GM19467 (cell line): ENCODE data around the gene C1QL4.
"Not testable (repeated sequence)": the region's sequence is repeated elsewhere in the genome, so short reads cannot be mapped to it uniquely, and the experiment has no call there.

Experiments used
- ATAC-seq: cut with Tn5 transposase; IDR thresholded peaks from one replicate; pipeline ENCODE4 v1.9.1; 2021; ENCODE audit warnings: mild to moderate bottlenecking, moderate library complexity; ENCODE audit not compliant: unreplicated experiment

Gene C1QL4

GRCh38 chr12:49334681-49335080 is 2.3 kb downstream of the C1QL4 start:
- ATAC-seq, result no peak

DNA sequence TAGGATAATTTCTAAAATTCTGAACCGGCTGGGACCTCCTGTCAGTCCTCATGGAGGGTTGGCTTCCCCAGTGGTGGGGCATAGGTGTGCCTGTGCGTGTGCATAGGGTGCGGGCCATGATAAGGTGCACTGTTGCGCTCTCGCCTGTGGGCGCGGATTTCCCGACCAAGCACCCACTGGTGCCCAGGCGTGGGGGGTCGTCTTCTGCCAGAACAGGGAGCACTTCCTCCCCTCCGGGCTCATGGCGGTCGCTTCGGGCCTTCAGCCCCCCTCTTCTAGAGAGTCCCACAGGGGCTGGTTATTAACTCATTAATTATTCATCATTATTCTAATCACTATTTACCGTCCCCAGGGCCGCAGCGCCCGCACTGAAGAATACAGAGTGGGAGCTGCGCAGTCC is 2.8 kb downstream of the C1QL4 start:
- no peak for ATAC-seq

GRCh38 chr12:49333778-49334177 is 3.2 kb downstream of the C1QL4 start:
- not testable (repeated sequence) for ATAC-seq

DNA sequence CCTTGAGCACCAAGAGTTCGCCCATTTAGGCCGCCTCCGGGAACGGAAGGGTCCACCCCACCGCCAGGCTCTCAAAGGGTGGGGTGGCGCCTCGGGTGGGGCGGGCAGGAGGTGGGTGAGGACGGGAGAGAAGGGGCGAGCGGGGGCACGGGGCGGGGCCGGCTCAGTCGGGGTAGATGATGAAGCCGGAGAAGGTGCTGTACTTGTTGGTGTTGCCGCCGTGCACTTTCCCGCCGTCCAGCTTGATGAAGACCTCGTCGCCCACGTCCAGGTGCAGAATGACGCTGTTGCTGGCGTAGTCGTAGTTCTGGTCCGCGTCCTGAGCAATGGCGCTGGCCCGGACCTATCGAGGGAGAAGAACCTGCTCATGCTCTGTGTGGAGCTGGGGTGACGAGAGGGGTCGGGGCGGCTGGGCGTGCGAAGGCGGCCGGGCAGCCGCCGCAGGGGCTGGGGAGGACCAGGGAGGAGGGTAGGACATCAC is 4.1 kb downstream of the C1QL4 start:
- no peak for ATAC-seq

GRCh38 chr12:49332441-49332861 is 4.5 kb downstream of the C1QL4 start:
- ATAC-seq, result no peak

GRCh38 chr12:49331380-49332222 is 5.4 kb downstream of the C1QL4 start:
- no peak for ATAC-seq

- no peak for ATAC-seq
These were observed 6.2 kb downstream of the C1QL4 start for GRCh38 chr12:49330631-49331379.

GRCh38 chr12:49330032-49330619 is 6.9 kb downstream of the C1QL4 start:
- no peak for ATAC-seq

- ATAC-seq, result no peak
These were observed 8.2 kb downstream of the C1QL4 start for GRCh38 chr12:49328816-49329215.

DNA sequence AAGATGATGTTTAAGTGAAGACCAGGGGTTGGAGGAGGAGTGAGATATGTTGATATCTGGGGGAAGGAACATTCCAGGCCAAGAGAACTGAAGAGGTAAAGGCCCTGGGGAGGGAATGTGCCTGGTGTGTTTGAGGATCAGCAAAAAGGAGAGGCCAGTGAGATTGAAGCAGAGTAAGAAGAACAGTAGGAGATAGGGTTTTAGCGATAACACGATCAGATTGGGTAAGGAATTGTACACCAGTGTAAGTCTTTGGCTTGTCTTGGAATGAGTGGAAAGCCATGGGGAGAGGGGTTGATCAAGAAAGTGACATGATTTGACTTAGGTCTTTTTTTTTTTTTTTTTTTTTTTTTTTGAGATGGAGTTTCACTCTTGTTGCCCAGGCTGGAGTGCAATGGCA is 9.1 kb downstream of the C1QL4 start:
- ATAC-seq, result no peak

GRCh38 chr12:49327368-49327767 is 9.6 kb downstream of the C1QL4 start:
- no peak for ATAC-seq

DNA sequence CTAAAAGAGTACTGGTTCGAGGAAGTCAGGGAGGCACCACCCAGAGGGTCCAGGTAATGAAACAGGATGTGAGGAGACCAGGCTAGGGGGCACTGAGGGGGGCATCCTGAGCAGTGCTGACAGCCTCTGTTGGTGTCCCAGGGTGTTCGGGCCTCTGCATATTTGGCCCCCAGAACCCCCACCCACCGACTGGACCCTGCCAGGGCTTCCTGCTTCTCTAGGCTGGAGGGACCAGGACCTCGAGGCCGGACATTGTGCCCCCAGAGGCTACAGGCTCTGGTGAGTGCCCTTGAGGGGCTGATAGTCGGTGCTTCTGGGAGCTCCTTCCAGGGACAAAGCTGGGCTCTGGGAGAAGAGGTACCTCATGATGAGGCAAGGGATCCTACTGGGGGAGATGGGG is 11.4 kb downstream of the C1QL4 start:
- no peak for ATAC-seq

GRCh38 chr12:49323524-49324097 is 13.4 kb downstream of the C1QL4 start:
- no peak for ATAC-seq

GRCh38 chr12:49322708-49323523 is 14.1 kb downstream of the C1QL4 start, which contains the start of gene TROAP:
TROAP (plus strand) TSS chr12:49323255; CDS start chr12:49323609, 354 bp downstream.
- peak; percentile 96 for ATAC-seq

- no peak for ATAC-seq
These were observed 14.7 kb downstream of the C1QL4 start for GRCh38 chr12:49322367-49322707.

DNA sequence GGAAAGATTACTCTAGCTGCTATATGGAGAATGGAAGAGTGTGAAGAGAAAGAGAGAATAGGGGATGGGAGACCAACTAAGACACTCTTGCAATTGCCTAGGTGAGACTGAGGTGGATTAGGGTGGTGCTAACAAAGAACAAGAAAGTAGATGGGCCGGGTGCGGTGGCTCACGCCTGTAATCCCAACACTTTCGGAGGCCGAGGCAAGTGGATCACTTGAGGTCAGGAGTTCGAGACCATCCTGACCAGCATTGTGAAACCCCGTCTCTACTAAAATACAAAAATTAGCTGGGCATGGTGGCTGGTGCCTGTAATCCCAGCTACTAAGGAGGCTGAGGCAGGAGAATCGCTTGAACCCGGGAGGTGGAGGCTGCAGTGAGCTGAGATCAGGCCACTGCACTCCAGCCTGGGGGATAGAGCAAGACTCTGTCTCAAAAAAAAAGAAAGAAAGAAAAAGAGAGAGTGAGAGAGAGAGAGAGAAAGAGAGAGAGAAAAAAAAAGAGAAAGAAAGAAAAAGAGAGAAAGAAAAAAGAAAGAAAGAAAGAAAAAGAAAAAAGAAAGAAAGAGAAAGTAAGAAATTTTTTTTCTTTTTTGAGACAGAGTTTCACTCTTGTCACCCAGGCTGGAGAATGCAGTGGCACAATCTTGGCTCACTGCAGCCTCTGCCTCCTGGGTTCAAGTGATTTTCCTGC is 16.4 kb downstream of the C1QL4 start:
- not testable (repeated sequence) for ATAC-seq

DNA sequence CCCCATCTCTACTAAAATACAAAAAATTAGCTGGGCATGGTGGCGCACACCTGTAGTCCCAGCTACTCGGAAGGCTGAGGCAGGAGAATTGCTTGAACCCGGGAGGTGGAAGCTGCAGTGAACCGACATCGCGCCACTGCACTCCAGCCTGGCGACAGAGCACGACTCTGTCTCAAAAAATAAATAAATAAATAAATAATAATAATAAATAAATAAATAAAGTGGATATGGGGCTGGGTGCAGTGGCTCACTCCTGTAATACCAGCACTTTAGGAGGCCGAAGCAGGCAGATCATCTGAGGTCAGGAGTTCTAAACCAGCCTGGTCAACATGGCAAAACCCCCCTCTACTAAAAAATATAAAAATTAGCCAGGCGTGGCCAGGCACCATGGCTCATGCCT is 19.9 kb downstream of the C1QL4 start:
- not testable (repeated sequence) for ATAC-seq

GRCh38 chr12:49314811-49315210 is 22.2 kb downstream of the C1QL4 start:
- no peak for ATAC-seq

GRCh38 chr12:49310451-49311000 is 26.5 kb downstream of the C1QL4 start:
- not testable (repeated sequence) for ATAC-seq
